GM21825 (cell line): ENCODE data around the gene SLC1A5.
"Not testable (repeated sequence)": the region's sequence is repeated elsewhere in the genome, so short reads cannot be mapped to it uniquely, and the experiment has no call there.

Source experiments
- ATAC-seq: cut with Tn5 transposase; IDR thresholded peaks from one replicate; pipeline ENCODE4 v1.9.1; 2021; ENCODE audit warnings: mild to moderate bottlenecking, moderate library complexity; ENCODE audit not compliant: unreplicated experiment

Gene SLC1A5

DNA sequence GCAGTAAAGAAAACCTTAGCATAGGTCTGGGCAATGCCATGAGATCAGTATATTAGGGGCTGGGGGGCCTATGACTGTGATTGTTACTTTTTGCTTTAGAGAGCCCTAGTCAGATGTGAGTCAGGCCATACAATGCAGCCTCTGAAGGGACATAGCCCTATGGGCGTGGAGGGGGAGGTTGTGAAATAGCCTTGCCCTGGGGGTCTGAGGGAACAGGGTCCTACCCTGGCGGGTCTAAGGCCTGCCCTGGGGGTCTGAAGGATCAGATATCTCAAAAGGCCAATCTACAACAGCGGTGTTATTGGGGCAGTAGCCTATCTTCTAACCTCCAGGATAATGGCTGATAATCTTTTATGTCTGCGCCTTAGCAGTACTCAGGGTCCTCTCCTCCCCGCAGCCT is 13.8 kb upstream of the SLC1A5 start:
- no peak for ATAC-seq

DNA sequence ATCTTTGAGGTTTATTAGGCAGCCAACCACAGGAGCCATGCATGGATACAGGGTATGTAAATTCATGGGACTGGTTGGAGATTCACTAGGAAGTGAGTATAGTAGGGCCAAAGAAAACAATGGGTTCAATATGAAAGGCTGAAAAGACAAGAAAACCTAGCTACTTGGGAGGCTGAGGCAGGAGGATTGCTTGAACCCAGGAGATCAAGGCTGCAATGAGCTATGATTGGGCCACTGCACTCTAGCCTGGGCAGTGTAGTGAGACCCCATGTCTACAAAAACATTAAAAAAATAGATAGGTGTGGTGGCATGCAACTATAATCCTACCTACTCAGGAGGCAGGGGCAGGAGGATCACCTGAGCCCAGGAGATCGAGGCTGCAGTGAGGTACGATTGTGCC is 10.3 kb upstream of the SLC1A5 start:
- ATAC-seq = no peak

DNA sequence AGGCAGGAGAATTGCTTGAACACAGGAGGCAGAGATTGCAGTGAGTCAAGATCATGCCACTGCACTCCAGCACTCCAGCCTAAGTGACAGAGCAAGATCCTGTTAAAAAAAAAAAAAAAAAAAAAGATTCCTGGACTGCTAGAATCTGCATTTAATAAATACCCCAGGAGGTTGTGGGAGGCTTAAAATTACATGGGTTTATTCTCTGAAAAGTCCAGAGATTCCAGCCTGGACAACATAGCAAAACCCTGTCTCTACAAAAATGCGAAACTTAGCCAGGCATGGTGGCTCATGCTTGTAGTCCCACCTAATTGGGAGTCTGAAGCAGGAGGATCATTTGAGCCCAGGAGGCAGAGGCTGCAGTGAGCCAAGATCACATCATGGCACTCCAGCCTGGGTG is 9.5 kb upstream of the SLC1A5 start:
- no peak for ATAC-seq

DNA sequence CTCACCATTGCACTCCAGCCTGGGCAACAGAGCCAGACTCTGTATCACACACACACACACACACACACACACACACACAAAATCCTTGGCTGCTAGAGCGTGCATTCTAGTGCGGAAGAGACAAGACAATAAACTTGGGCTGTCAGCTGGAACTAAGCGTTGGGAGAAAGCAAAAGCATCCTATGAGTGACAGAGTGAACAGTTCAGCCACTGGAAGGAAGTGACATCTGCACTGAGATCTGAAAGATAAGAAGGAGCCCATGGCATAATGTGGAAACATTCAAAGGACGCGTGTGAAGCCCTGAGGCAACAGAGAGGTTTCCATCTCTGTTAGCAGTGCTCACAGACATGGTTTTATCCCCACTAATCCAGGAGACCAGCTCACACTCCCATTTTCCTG is 3.5 kb upstream of the SLC1A5 start:
- no peak for ATAC-seq

DNA sequence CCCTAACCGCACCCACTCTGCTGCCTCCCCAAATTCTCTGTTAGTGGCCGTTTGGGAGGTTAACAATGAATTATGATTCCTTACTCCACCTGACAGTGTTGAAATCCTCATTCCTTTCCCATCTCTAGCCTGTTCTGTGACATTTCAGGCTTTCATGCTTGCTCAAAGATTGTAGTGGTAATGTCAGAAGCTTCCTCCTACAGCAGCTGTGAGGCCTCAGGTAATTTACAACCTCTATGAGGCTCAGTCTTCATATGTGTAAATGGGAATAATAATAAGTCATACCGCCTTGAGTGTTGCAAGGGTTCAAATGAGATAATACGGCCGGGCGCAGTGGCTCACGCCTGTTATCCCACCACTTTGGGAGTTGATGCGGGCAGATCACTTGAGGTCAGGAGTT is 977 bp upstream of the SLC1A5 start:
- ATAC-seq = no peak

DNA sequence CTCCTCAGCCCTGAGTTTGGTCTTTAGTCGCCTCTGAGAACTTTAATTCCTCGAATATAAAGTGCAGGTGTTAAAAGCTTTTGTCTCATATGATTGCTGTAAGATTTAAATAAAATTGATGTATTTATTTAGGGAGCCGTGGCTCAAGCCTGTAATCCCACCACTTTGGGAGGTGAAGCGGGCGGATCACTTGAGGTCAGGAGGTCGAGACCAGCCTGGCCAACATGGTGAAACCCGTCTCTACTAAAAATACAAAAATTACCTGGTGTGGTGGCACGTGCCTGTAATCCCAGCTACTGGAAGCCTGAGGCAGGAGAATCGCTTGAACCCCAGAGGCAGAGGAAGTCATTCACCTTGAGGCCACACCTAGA is 559 bp upstream of the SLC1A5 start:
- ATAC-seq = no peak

DNA sequence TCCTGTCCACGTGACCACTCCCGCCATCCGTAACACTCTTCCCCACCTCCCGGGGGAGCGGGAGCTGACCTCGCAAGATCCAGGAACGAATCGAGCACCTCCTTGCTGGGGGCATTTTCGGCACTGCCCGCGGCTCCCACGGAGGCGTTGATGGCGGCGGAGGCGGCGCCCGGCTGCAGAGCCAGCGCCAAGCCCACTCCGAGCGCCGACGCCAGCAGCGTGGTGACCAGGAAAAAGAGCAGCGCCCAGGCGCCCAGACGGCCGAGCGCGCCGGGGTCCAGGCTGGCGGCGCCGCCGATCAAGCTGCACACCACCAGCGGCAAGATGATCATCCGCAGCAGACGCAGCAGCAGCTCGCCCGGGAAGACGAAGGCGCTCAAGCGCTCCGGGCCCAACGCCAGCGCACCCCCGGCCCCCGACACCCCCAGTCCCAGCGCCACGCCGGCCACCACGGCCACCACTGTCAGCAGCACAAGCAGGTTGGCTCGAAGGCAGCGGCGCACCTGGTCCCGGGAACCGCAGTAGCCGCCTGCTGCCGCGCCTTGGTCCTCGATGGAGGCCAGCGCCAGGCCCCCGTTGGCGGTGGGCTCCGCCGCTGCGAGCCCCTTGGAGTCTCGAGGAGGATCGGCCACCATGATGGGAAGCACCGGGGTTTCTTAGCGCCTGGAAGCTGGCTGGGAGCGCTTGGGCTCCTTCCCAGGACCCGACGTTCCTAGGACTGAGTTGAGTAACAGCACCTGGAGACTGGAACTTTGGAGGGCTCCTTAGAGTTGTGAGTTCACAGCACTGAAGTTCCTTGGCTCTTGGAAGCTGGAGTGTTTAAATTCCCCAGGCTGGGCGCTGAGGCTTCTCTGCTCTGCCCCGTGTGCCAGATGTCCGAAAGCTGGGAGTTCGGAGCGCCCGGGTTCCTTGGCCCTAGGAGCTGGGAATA is 798 bp downstream of the SLC1A5 start:
- ATAC-seq = no peak

DNA sequence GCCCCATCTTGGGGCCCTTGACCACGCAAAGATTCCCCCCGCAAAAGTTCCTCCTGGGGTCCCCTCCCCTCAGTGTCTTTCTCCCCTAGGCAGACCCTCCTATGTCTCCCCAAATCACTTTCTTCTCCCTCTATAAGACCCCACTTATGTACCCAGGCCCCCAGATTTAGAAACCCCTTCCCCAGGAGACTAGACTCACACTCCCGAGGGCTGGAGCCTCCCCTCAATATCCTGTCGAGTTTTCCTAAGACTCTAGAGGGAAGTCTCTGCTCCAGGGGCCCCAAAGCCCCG is 1.4 kb downstream of the SLC1A5 start:
- no peak for ATAC-seq

DNA sequence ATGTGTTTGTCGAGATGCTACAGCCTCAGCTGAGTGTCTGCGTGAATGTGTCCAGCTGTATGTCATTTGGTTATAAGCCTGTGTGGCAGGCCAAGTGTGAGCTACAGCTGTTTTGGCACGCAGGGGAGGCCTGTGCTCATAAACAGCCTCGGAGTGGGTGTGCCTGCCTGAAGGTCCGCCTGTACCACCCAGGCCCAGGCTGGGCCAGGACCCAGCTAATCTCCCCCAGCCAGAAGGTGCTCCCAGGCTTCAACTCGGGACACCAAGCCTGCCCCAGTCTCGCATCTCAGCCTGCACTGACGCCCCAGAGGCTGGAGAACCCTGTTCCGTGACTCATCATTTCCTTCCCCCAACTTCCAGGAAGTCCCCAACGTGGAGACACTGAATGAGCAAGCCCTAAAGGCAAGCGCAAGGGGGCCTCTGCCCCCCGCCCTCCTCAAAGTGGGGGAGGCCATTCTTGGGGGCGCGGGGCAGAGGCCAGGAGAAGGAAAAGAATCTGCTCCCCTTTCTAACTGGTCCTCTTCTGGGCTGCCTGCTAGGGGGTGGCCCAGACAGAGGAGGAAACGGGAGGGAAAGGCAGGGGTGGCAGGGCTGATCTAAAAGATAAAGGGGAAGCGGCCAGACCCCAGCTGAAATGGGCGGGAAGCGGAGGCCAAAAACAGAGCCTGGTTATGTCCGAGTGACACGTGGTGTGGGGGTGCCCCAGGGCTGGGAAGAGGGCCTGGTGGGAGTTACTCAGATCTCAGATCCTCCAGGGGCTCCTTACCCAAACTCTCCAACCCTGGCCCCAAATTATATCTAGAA is 2.0 kb downstream of the SLC1A5 start:
- ATAC-seq = peak; percentile 31

DNA sequence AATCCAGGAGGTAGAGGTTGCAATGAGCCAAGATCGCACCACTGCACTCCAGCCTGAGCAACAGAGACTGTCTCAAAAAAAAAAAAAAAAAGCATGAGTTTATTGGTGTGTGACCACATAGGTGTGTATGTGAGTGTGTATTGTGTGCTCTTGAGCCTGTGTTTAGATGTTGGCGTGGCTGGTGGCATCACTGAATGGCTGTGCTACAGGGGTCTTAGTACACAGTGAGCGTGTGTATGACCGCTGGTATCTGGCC is 2.5 kb downstream of the SLC1A5 start:
- ATAC-seq = peak; percentile 2

DNA sequence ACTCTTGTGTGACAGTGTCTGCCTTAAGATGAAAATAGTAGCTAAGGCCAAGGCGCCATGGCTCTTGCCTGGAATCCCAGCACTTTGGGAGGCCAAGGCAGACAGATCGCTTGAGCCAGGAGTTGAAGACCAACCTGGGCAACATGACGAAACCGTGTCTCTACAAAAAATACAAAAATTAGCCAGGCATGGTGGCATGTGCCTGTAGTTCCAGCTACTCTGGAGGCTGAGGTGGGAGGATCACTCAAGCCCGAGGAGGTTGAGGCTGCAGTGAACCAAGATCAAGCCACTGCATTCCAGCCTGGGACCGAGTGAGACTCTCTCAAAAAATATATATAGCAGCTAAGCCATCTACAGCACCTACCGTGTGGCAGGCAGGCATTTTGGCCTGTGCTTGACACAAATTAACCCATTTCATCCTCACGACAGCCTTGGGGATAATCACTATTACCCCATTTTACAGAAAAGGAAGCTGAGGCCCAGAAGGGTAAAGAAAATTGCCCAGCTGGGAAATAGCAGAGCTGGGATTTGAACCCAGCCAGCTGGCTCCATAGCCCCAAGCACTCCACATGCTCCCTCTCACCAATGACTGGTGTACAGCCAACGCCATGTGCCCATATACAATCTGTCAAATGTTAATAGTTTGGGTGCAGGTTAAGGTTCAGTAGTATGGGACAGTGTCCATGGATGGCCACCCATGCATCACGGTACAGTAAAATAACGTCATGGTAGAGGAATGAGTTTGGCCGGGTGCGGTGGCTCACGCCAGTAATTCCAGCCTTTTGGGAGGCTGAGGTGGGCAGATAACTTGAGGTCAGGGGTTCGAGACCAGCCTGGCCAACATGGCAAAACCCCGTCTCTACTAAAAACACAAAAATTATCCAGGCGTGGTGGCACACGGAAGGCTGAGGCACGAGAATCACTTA is 3.1 kb downstream of the SLC1A5 start:
- no peak for ATAC-seq

DNA sequence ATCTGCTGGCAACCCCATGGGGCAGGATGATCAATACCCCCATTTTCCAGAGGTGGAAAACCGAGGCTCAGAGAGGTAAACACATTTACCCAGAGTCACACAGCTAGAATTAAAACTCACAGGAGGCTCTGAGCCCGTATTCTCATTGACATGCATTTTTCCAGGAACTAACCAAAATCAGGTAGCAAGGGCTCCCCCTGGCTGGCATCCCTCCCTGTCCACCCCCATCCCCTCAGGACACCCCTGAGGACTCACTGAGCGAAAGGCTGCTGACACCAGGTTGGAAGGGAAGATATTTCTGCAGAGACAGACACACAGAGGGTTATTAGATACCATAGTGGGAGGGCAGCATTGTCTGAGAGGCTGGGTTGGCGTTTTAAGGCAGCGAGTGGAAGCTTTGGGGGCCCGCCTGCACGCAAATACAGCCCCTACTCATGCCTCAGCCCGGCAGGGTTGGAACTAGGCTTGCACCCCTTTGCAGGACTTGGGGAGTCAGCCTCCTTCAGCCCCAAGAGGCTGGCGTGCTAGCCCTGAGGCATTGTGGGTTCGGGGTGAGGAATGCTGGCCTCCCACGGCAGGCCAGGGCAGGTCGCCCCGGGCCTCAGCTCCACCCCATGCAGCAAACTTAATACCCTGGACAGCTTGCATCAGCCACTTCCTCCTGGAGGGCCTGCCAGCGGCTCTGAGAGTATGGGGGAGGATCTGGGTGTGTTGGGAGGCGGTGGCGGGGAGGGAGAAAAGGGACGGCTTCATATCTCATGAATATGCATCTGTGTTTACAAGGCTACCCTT is 3.9 kb downstream of the SLC1A5 start:
- ATAC-seq = no peak

DNA sequence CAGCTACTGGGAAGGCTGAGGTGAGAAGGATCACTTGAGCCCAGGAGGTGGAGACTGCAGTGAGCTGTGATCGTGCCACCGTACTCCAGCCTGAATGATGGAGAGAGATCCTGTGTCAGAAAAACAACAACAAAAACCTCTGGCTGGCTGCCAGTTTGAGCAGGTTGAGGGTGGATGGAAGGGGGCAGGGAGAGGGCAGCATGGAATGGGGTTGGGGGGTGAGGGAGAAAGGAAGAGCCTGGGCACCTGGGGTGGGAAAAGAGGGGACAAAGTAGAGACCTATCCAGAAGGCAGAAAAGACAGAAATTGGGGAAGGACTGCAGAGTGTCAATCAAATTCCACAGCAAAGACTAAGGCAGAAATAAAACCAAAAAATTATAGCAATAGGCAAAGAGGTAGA is 4.7 kb downstream of the SLC1A5 start:
- ATAC-seq = no peak

DNA sequence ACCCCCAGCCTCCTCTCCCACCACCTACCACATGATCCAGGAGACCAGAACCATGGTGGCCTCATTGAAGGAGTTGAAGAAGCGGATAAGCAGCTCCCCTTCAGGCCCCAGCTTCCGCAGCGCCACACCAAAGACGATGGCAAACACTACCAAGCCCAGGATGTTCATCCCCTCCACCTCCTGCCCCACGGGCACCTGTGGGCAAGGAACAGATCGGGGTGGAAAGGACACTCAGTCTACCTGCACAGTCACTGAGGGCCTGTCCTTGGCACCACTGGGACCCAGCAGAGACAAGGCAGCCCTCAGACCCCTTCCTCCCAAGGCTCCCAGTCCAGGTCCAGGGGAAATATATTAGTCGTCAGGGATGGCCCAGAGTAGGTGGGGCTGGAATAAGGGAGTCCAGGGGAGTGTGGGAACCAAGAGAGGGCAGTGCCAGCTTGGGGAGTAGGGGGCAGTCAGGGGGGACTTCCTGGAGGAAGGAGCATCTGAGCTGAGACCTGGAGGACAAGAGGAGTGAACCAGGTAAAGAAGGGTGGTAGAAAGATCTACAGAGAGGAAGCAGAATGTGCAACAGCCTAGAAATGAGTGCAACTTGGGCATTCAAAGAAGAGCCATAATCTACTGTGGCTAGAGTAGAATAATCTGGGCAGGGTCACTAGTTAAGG is 5.9 kb downstream of the SLC1A5 start:
- no peak for ATAC-seq

DNA sequence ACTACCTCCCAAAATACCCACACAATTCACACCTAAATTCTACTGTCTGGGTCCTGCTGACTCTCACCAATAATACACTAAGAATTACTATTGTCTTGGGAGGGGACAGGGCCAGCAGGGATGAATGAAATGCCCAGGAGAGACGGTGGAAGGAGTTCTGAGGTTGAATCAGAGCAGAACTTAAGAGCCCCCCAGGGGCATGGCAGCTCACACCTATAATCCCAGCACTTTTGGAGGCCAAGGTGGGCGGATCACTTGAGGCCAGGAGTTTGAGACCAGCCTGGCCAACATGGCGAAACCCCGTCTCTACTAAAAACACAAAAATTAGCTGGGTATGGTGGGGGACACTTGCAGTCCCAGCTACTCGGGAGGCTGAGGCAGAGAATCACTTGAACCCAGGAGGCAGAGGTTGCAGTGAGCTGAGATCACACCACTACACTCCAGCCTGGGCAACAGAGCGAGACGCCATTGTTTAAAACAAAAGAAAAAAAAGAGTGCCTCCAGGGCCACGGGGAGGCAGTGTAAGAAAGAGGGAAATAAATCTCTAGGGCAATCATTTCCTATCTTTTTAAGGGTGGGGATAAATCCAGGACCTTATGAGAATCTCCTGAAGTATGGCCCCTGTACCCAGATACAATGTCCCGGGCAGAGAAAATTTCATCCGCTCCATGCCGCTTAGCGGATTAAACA is 10.3 kb downstream of the SLC1A5 start:
- ATAC-seq = not testable (repeated sequence)

DNA sequence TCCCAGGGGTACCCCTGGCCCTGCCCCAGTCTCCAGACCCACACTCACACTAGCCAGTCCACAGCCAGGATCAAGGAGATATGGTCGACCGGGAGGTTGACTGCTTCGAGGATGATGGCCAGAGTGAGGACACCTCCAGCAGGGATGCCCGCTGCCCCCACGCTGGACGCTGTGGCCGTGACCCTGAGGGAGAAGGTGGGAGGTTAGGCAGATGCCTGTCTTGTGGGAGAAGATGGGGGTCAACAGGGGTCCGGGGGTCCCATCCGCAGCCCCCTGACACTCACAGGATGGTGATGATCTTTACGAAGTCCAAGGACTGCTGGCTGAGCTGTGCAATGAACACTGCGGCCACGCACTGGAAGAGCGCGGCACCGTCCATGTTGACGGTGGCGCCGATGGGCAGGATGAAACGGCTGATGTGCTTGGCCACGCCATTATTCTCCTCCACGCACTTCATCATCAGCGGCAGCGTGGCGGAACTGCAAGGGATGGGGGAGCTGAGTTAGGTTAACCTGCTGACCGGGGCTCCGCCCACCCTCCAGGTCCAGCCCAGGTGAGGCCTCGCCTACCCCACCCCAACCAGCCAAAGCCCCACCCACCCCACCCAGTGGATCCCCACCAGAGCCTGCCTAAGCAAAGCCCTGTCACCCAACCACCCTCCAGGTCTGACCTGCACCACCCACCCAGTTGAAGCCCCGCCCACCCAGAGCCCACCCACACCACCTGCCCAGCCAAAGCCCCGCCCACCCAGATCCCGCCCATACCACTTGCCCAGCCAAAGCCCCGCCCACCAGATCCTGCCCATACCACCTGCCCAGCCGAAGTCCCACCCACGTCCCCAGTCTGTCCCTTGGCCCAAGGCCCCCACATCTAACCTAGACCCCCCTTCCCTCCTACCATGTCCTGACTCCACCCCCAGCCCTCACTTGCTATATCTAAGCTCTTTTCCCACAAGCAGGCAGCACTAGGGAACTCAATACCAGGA is 11.2 kb downstream of the SLC1A5 start:
- ATAC-seq = no peak

DNA sequence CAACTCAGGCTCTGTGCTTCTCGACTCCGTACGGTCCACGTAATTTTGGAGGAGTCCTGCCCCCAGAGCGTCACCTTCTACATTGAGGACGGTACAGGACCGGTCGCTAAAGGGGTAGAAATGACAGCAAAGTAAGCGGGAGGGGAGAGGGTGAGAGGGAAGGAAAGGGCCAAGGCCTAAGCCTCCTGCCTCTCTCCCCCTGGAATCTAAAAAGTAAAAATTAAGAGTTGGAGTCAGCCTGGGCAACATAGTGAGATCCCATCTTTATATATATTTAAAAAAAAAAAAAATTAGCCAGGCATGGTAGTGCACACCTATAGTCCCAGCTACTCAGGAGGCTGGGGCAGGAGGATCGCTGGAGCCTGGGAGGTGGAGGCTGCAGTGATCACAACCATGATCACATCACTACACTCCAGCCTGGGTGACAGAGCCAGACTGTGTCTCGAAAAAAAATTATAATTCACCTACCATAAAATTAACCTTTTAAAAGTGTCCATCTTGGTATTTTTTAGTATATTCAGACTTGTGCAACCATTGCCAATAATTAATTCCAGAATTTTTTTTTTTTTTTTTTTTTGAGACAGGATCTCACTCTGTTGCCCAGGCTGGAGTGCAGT is 12.6 kb downstream of the SLC1A5 start:
- no peak for ATAC-seq

DNA sequence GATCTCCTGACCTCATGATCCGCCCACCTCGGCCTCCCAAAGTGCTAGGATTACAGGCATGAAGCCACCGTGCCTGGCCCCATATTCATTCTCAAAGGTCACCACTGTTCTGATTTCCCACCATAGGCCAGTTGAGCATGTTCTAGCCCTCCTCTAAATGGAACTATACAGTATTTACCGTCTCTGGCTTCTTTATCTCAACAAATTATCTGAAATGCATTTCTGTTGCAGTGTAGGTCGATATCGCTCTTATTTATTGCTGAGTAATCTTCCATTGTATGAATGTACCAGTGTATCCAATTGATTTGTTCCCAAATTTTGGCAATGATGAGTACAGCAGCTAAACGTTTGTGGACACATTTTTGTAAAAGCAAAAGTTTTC is 15.4 kb downstream of the SLC1A5 start:
- no peak for ATAC-seq
